Astrocyte of the spinal cord (primary cell): ENCODE measurements around the gene OR10G8.

Experiments
- DNase-seq: peaks from one replicate; pipeline ENCODE4 v3.0.0; 2011; ENCODE audit warnings: low read depth, low spot score
- H3K4me3 ChIP-seq: 2 replicates; pipeline ENCODE4 v1.5.1; 2011; ENCODE audit warnings: low read depth, mild to moderate bottlenecking, low read length, moderate library complexity
- CTCF ChIP-seq: IDR thresholded peaks from 2 replicates; pipeline ENCODE4 v1.5.1; 2012; ENCODE audit warnings: low read depth, mild to moderate bottlenecking, low read length, inconsistent platforms
- in situ Hi-C: cut with HindIII; loops from 2 replicates; pipeline ENCODE4 v1.10.0; 2017; ENCODE audit warnings: low sequenced_read_pairs

OR10G8 gene

GRCh38 chr11:124039557-124039956, 13.0 kb downstream of the OR10G8 start:
- no peak overlapping the region for H3K4me3 ChIP-seq
- TF ChIP-seq CTCF: no peak

GRCh38 chr11:124041254-124041653, 14.7 kb downstream of the OR10G8 start, which contains the start of gene OR10G7:
Gene OR10G7 (minus strand): TSS chr11:124041325. CDS start chr11:124039001, 2,324 bp downstream.
- H3K4me3 ChIP-seq: no peak within 1 kb of the TSS
- DNase-seq: no peak
- in situ Hi-C loops: no loop called here
- TF ChIP-seq CTCF: no peak

More at GRCh38 chr11:124039557-124039956, 13.0 kb downstream of the OR10G8 start:
- in situ Hi-C loops: no loop called here
- DNase-seq: no peak

- H3K4me3 ChIP-seq: no peak overlapping the region
- in situ Hi-C loops: no loop called here
- no peak for TF ChIP-seq CTCF
- no peak for DNase-seq
Observed at GRCh38 chr11:124043420-124043819, 16.8 kb downstream of the OR10G8 start.

- in situ Hi-C loops: no loop called here
- no peak for TF ChIP-seq CTCF
- no peak overlapping the region for H3K4me3 ChIP-seq
- no peak for DNase-seq
Observed at GRCh38 chr11:124050748-124051147, 24.1 kb downstream of the OR10G8 start.

GRCh38 chr11:124052966-124053365, 26.4 kb downstream of the OR10G8 start:
- DNase-seq: no peak
- no peak for TF ChIP-seq CTCF
- H3K4me3 ChIP-seq: no peak overlapping the region
- in situ Hi-C loops: no loop called here

- no peak overlapping the region for H3K4me3 ChIP-seq
- no peak for DNase-seq
- in situ Hi-C loops: no loop called here
Observed at GRCh38 chr11:124068601-124069110, 42.1 kb downstream of the OR10G8 start.

More at GRCh38 chr11:124068601-124069110, 42.1 kb downstream of the OR10G8 start:
- TF ChIP-seq CTCF: no peak
